GM23248 (cell line): ENCODE data around the gene ZNF469. TPM values are rescaled to one million over a fixed set of nuclear protein-coding genes. Genes with fewer than 3 reads are reported as not detected.

Experiments
- DNase-seq: peaks from one replicate; pipeline ENCODE4 v3.0.0-alpha.2; 2015
- H2AFZ ChIP-seq: fragments of 200-600 bp; sonication (generic); 2 replicates; pipeline ENCODE4 v1.6.1; 2016; ENCODE audit warnings: antibody characterized with exemption
- H3F3A ChIP-seq: fragments of 200-600 bp; sonication (generic); 2 replicates; pipeline ENCODE4 v1.6.1; 2016; ENCODE audit warnings: mild to moderate bottlenecking, antibody characterized with exemption, mixed run types; ENCODE audit not compliant: insufficient read depth
- H3K27ac ChIP-seq: fragments of 200-600 bp; sonication (generic); 2 replicates; pipeline ENCODE4 v1.5.1; 2016; ENCODE audit warnings: mild to moderate bottlenecking
- H3K27me3 ChIP-seq: fragments of 200-600 bp; sonication (generic); replicated peaks from 2 replicates; pipeline ENCODE4 v1.6.1; 2016; ENCODE audit warnings: mild to moderate bottlenecking; ENCODE audit not compliant: insufficient read depth
- H3K36me3 ChIP-seq: fragments of 200-600 bp; sonication (generic); 2 replicates; pipeline ENCODE4 v1.6.1; 2016; ENCODE audit warnings: low read depth, mild to moderate bottlenecking
- H3K4me1 ChIP-seq: fragments of 200-600 bp; sonication (generic); 2 replicates; pipeline ENCODE4 v1.6.1; 2016; ENCODE audit warnings: mild to moderate bottlenecking; ENCODE audit not compliant: insufficient read depth
- H3K4me2 ChIP-seq: fragments of 200-600 bp; sonication (generic); one replicate; pipeline ENCODE4 v1.6.1; 2016; ENCODE audit warnings: mild to moderate bottlenecking; ENCODE audit not compliant: unreplicated experiment
- H3K4me3 ChIP-seq: fragments of 200-600 bp; sonication (generic); 2 replicates; pipeline ENCODE4 v1.5.1; 2016; ENCODE audit warnings: mild to moderate bottlenecking
- H3K79me2 ChIP-seq: fragments of 200-600 bp; sonication (generic); 2 replicates; pipeline ENCODE4 v1.6.1; 2016; ENCODE audit warnings: mild to moderate bottlenecking; ENCODE audit not compliant: insufficient read depth
- H3K9ac ChIP-seq: fragments of 200-600 bp; sonication (generic); 2 replicates; pipeline ENCODE4 v1.6.1; 2016; ENCODE audit warnings: mild to moderate bottlenecking
- H3K9me2 ChIP-seq: fragments of 200-600 bp; sonication (generic); 2 replicates; pipeline ENCODE4 v1.6.1; 2016; ENCODE audit warnings: mixed run types, mild to moderate bottlenecking, moderate library complexity; ENCODE audit not compliant: insufficient read depth
- H3K9me3 ChIP-seq: fragments of 200-600 bp; sonication (generic); one replicate; pipeline ENCODE4 v1.6.1; 2017; ENCODE audit warnings: low read depth
- H4K20me1 ChIP-seq: fragments of 200-600 bp; sonication (generic); 2 replicates; pipeline ENCODE4 v1.6.0; 2016; ENCODE audit not compliant: insufficient read depth
- EZH2 ChIP-seq: fragments of 200-600 bp; sonication (generic); IDR thresholded peaks from 2 replicates; pipeline ENCODE4 v1.6.1; 2018; ENCODE audit warnings: antibody characterized with exemption, mild to moderate bottlenecking; ENCODE audit not compliant: insufficient read depth, poor library complexity, severe bottlenecking
- EZH2phosphoT487 ChIP-seq: fragments of 200-600 bp; sonication (generic); IDR thresholded peaks from 2 replicates; pipeline ENCODE4 v1.6.1; 2018; ENCODE audit warnings: antibody characterized with exemption, moderate library complexity, mild to moderate bottlenecking, low read depth; ENCODE audit not compliant: insufficient read depth
- WGBS, 2 experiments: methylation state at CpG; one replicate each; pipeline ENCODE4 v1.1.6; 2015 to 2017; ENCODE audit warnings: low lambda C conversion rate in 2 of 2, low coverage in 1 of 2; ENCODE audit errors: missing lambda C conversion rate in 2 of 2; 5-methylcytosine and 5-hydroxymethylcytosine counted together
- in situ Hi-C: fragments of 300-500 bp; cut with MboI; formaldehyde crosslinking; loops from 2 replicates; pipeline ENCODE4 v1.15.0; 2020
- polyA plus RNA-seq: library from polyadenylated mRNA; unstranded; fragments of >200 nt; fragmentation: Nextera tagmentation; extraction: Ambion mirVana; gene quantifications from 2 replicates; pipeline ENCODE4 v1.2.1, GENCODE V29; 2016
- total RNA-seq: library from RNA; depleted of rRNA; stranded (reverse); fragments of >200 nt; shearing (Covaris generic); gene quantifications from 2 replicates; pipeline ENCODE4 v1.2.3, GENCODE V29; 2014

ZNF469 gene
- total and polyA plus RNA-seq, 2 experiments from 2014 or later = 0.65 to 2.6 TPM

- Histone ChIP-seq H2AFZ (no peak overlapping the region), H3K4me3 (no peak overlapping the region), H3K36me3 (no peaks in the 10 kb centered on the region), H3K9me2 (no peaks in the 10 kb centered on the region), H3K9ac (no peak overlapping the region), H3K9me3 (no peaks in the 10 kb centered on the region), H3K27ac (no peak overlapping the region), H3K4me2 (no peak overlapping the region), H4K20me1 (no peaks in the 10 kb centered on the region), H3K27me3 (no peaks in the 10 kb centered on the region), H3F3A (no peaks in the 10 kb centered on the region), H3K79me2 (peaks cover 11% of the 10 kb centered on the region; the same call in 1 of the 2 replicates), H3K4me1 (peaks cover 10% of the 10 kb centered on the region)
- 87 to 92% methylated on average over 2 to 3 of the region's 3 CpGs for WGBS, 2 experiments
- TF ChIP-seq EZH2 = no peak
- TF ChIP-seq EZH2phosphoT487 = no peak
- DNase-seq = no peak
- in situ Hi-C loops = no loop called here
Measured at GRCh38 chr16:88401604-88402246, 19.0 kb downstream of the ZNF469 start.

GRCh38 chr16:88402551-88403240, 19.9 kb downstream of the ZNF469 start:
- in situ Hi-C loops = no loop called here
- H3K9me3 ChIP-seq = no peaks in the 10 kb centered on the region
- 78 to 79% methylated on average over 23 to 24 of the region's 24 CpGs for WGBS, 2 experiments
- TF ChIP-seq EZH2 (no peak), EZH2phosphoT487 (no peak)
- no peak for DNase-seq
- no peak overlapping the region for H3K4me3 ChIP-seq
- no peak overlapping the region for H3K4me2 ChIP-seq
- H3F3A ChIP-seq = no peaks in the 10 kb centered on the region
- no peak overlapping the region for H3K27ac ChIP-seq
- no peaks in the 10 kb centered on the region for H4K20me1 ChIP-seq
- no peaks in the 10 kb centered on the region for H3K9me2 ChIP-seq
- H3K36me3 ChIP-seq = no peaks in the 10 kb centered on the region
- peaks cover 11% of the 10 kb centered on the region; the same call in 1 of the 2 replicates for H3K79me2 ChIP-seq
- no peaks in the 10 kb centered on the region for H3K27me3 ChIP-seq
- peaks cover 10% of the 10 kb centered on the region for H3K4me1 ChIP-seq
- no peak overlapping the region for H2AFZ ChIP-seq
- H3K9ac ChIP-seq = no peak overlapping the region

GRCh38 chr16:88403794-88404581, 21.2 kb downstream of the ZNF469 start:
- Histone ChIP-seq H3K27me3 (no peaks in the 10 kb centered on the region), H3K4me2 (no peak overlapping the region), H3K9ac (no peak overlapping the region), H3F3A (no peaks in the 10 kb centered on the region), H3K36me3 (no peaks in the 10 kb centered on the region), H3K9me3 (no peaks in the 10 kb centered on the region), H4K20me1 (no peaks in the 10 kb centered on the region), H3K4me3 (no peak overlapping the region), H3K79me2 (peaks cover 12% of the 10 kb centered on the region), H3K9me2 (no peaks in the 10 kb centered on the region), H3K27ac (no peak overlapping the region), H2AFZ (no peak overlapping the region), H3K4me1 (peaks cover 10% of the 10 kb centered on the region)
- in situ Hi-C loops = no loop called here
- TF ChIP-seq EZH2 = no peak
- no peak for TF ChIP-seq EZH2phosphoT487
- 85% methylated on average over 22 of the region's 22 CpGs for WGBS, 2 experiments
- DNase-seq = no peak

GRCh38 chr16:88404769-88405168, 22.0 kb downstream of the ZNF469 start:
- H3K79me2 ChIP-seq = peaks cover 13% of the 10 kb centered on the region
- H2AFZ ChIP-seq = no peak overlapping the region
- no peaks in the 10 kb centered on the region for H4K20me1 ChIP-seq
- H3K27ac ChIP-seq = no peak overlapping the region
- WGBS, 2 experiments = 84 to 86% methylated on average over 6 of the region's 6 CpGs
- in situ Hi-C loops = no loop called here
- H3F3A ChIP-seq = no peaks in the 10 kb centered on the region
- no peak overlapping the region for H3K9ac ChIP-seq
- TF ChIP-seq EZH2phosphoT487 (no peak), EZH2 (no peak)
- H3K36me3 ChIP-seq = no peaks in the 10 kb centered on the region
- no peaks in the 10 kb centered on the region for H3K27me3 ChIP-seq
- no peaks in the 10 kb centered on the region for H3K9me3 ChIP-seq
- no peak overlapping the region for H3K4me3 ChIP-seq
- H3K4me2 ChIP-seq = no peak overlapping the region
- peaks cover 10% of the 10 kb centered on the region for H3K4me1 ChIP-seq
- DNase-seq = no peak
- no peaks in the 10 kb centered on the region for H3K9me2 ChIP-seq
